Measurements from ENCODE around the gene RASGRF1. TPM values are rescaled to one million over a fixed set of nuclear protein-coding genes. Genes with fewer than 3 reads are reported as not detected.

RASGRF1 gene
- total RNA-seq, 1 donor from 2014 or later: 0.17 TPM

- DNase-seq (ENCODE audit: low spot score, unreplicated experiment): no peak
- H3K27me3 Mint-ChIP-seq: peaks cover 19% of the 10 kb centered on the region
- no peak overlapping the region for H3K4me3 Mint-ChIP-seq (ENCODE audit: low read depth)
- H3K4me1 Mint-ChIP-seq (ENCODE audit: low read depth): peaks cover 1% of the 10 kb centered on the region
- H3K36me3 Mint-ChIP-seq (ENCODE audit: insufficient read depth): no peaks in the 10 kb centered on the region
- no peak for TF ChIP-seq CTCF (IDR thresholded peaks at IDR 0.05; ENCODE audit: unreplicated experiment)
- H3K9me3 Mint-ChIP-seq (ENCODE audit: low read depth): no peaks in the 10 kb centered on the region
- no peak overlapping the region for H3K27ac Mint-ChIP-seq
Observed at GRCh38 chr15:78993931-78994530, 96.5 kb downstream of the RASGRF1 start.

- Mint-ChIP-seq H3K27me3 (peaks cover 19% of the 10 kb centered on the region), H3K27ac (peak overlapping the region; percentile 82), H3K36me3 (ENCODE audit: insufficient read depth) (no peaks in the 10 kb centered on the region), H3K9me3 (ENCODE audit: low read depth) (no peaks in the 10 kb centered on the region), H3K4me3 (ENCODE audit: low read depth) (no peak overlapping the region), H3K4me1 (ENCODE audit: low read depth) (peaks cover 4% of the 10 kb centered on the region)
- no peak for TF ChIP-seq CTCF (IDR thresholded peaks at IDR 0.05; ENCODE audit: unreplicated experiment)
- no peak for DNase-seq (ENCODE audit: low spot score, unreplicated experiment)
Observed at GRCh38 chr15:78993257-78993930, 97.2 kb downstream of the RASGRF1 start.

- Mint-ChIP-seq H3K4me1 (ENCODE audit: low read depth) (peaks cover 4% of the 10 kb centered on the region), H3K27me3 (peaks cover 23% of the 10 kb centered on the region), H3K36me3 (ENCODE audit: insufficient read depth) (no peaks in the 10 kb centered on the region), H3K9me3 (ENCODE audit: low read depth) (no peaks in the 10 kb centered on the region), H3K27ac (peak overlapping the region; percentile 82), H3K4me3 (ENCODE audit: low read depth) (no peak overlapping the region)
- no peak for TF ChIP-seq CTCF (IDR thresholded peaks at IDR 0.05; ENCODE audit: unreplicated experiment)
- DNase-seq (ENCODE audit: low spot score, unreplicated experiment): no peak
Observed at GRCh38 chr15:78992416-78993256, 97.9 kb downstream of the RASGRF1 start.

GRCh38 chr15:78991879-78992278, 98.7 kb downstream of the RASGRF1 start:
- no peak for DNase-seq (ENCODE audit: low spot score, unreplicated experiment)
- H3K4me3 Mint-ChIP-seq (ENCODE audit: low read depth): no peak overlapping the region
- H3K4me1 Mint-ChIP-seq (ENCODE audit: low read depth): peaks cover 4% of the 10 kb centered on the region
- no peaks in the 10 kb centered on the region for H3K9me3 Mint-ChIP-seq (ENCODE audit: low read depth)
- H3K36me3 Mint-ChIP-seq (ENCODE audit: insufficient read depth): no peaks in the 10 kb centered on the region
- peak overlapping the region; percentile 45 for H3K27ac Mint-ChIP-seq
- no peak for TF ChIP-seq CTCF (IDR thresholded peaks at IDR 0.05; ENCODE audit: unreplicated experiment)
- peaks cover 24% of the 10 kb centered on the region for H3K27me3 Mint-ChIP-seq

- no peak for DNase-seq (ENCODE audit: low spot score, unreplicated experiment)
- peaks cover 4% of the 10 kb centered on the region for H3K4me1 Mint-ChIP-seq (ENCODE audit: low read depth)
- H3K27ac Mint-ChIP-seq: no peak overlapping the region
- H3K36me3 Mint-ChIP-seq (ENCODE audit: insufficient read depth): no peaks in the 10 kb centered on the region
- no peak overlapping the region for H3K4me3 Mint-ChIP-seq (ENCODE audit: low read depth)
- no peaks in the 10 kb centered on the region for H3K9me3 Mint-ChIP-seq (ENCODE audit: low read depth)
- peaks cover 24% of the 10 kb centered on the region for H3K27me3 Mint-ChIP-seq
- TF ChIP-seq CTCF (IDR thresholded peaks at IDR 0.05; ENCODE audit: unreplicated experiment): no peak
Observed at GRCh38 chr15:78991476-78991875, 99.1 kb downstream of the RASGRF1 start.

Data from progenitor cell of endocrine pancreas (in vitro differentiated cells).